GM12864 (cell line): ENCODE results near the gene TRMT112.

Experiments used
- DNase-seq: peaks from one replicate; pipeline ENCODE4 v3.0.0-alpha.2; 2011; ENCODE audit warnings: low read depth
- H3K4me3 ChIP-seq: 2 replicates; pipeline ENCODE4 v1.5.1; 2011; ENCODE audit warnings: mild to moderate bottlenecking, low read depth, low read length, control low read depth
- TF ChIP-seq, protein P1 (sequence below): IDR thresholded peaks from 2 replicates; pipeline ENCODE4 v1.5.1; 2011; ENCODE audit warnings: low read depth, mild to moderate bottlenecking, moderate library complexity, low read length, control low read depth, inconsistent platforms; ENCODE audit errors: missing control alignments

The TRMT112 gene

DNA sequence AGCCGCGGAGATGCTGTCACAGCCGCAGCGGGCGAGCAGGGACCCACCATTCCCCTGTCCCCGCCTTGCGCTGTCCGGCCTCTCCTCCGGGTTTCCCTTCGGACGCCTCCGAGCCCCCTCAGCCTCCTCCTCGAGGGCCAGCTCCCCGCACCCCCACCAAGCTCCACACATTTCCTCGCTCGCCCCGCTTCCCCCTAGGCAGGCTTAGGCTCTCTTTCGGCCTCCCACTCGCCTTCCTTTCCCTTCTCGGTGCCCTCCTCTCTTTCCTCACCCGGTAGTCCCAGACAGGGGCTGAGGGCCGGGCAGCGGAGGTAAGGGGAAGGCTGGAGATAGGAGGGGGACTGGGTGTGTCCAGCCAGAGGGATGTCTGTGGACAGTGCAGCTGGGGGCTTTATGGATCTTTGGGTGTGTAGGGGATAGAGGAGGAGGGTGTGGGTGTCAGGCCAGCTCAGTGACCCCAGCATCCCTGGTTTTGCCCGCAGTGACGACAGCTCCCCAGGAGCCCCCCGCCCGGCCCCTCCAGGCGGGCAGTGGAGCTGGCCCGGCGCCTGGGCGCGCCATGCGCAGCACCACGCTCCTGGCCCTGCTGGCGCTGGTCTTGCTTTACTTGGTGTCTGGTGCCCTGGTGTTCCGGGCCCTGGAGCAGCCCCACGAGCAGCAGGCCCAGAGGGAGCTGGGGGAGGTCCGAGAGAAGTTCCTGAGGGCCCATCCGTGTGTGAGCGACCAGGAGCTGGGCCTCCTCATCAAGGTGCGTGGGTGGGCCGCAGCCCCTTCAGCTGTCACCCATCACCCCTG lies 24.7 kb downstream of the TRMT112 start:
- DNase-seq = no peak
- TF ChIP-seq, protein P1, sequence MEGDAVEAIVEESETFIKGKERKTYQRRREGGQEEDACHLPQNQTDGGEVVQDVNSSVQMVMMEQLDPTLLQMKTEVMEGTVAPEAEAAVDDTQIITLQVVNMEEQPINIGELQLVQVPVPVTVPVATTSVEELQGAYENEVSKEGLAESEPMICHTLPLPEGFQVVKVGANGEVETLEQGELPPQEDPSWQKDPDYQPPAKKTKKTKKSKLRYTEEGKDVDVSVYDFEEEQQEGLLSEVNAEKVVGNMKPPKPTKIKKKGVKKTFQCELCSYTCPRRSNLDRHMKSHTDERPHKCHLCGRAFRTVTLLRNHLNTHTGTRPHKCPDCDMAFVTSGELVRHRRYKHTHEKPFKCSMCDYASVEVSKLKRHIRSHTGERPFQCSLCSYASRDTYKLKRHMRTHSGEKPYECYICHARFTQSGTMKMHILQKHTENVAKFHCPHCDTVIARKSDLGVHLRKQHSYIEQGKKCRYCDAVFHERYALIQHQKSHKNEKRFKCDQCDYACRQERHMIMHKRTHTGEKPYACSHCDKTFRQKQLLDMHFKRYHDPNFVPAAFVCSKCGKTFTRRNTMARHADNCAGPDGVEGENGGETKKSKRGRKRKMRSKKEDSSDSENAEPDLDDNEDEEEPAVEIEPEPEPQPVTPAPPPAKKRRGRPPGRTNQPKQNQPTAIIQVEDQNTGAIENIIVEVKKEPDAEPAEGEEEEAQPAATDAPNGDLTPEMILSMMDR = no peak
- no peak overlapping the region; the same call in 1 of the 2 replicates for H3K4me3 ChIP-seq

DNA sequence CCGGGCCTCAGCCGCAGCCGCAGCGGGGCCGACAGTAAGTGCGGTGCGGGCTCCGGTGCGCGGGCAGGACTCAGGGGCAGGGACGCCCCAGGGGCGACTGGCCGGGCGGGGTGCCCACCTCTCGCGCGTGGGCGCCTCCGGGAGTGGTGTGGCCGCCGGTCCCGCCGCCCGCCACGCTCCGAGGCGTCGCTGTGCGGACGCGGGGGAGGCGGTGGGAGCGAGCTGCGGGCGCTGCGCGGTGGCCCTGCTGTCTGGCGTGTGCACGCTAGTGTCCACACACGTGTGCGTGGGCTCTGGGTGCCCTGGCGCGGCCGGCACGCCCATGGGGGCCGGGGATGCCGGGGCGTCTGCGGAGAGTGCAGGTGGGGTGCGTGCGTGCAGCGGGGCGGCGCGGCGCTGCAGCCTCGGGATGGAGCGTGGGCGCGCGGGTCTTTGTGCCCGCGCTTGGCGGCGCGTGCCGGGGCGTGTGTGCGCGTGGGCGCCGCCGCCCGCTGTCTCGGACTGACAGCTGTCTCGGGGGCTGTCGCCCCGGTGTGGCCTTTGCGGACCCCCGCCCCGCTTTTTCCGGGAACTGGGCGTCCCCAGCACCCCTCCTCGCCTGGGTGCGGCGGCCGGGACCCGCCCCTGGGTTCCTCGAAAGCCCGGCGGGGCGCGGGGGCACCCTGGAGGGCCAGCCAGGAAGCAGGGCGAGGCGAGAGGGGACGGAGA lies 25.5 kb downstream of the TRMT112 start:
- TF ChIP-seq, protein P1 = no peak
- H3K4me3 ChIP-seq = no peak overlapping the region; the same call in 1 of the 2 replicates
- no peak for DNase-seq

DNA sequence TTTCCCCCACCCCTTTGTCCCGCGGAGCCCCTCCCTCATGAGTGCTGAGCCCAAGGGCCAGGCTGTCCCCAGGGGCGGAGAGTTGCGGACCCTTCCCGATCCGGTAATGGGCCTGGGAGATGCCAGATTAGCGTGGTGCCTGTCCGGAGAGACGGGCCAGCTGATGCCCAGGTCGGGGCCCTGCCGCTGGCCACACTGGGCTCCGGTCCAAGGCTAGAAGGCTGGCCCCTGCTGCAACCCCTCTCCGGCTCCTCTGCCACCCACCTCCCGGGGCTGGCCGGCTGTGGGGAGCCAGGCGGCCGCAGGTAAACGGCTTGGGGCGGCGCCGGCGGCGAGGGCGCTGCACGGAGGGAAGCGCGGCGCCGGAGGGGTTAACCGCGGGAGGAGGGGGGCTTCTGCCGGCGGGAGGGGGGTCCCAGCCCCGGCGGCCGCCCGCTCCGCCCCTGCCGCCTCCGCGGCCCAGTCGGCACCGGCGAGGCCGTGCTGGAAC lies 26.1 kb downstream of the TRMT112 start, which contains the start of gene KCNK4:
Gene KCNK4 (plus strand): TSS at position 41 of the 490 bp plus-strand sequence. CDS start 1,717 bp downstream, outside the sequence.
- no peak within 1 kb of the TSS; the same call in 1 of the 2 replicates for H3K4me3 ChIP-seq
- DNase-seq = no peak
- TF ChIP-seq, protein P1 = no peak

DNA sequence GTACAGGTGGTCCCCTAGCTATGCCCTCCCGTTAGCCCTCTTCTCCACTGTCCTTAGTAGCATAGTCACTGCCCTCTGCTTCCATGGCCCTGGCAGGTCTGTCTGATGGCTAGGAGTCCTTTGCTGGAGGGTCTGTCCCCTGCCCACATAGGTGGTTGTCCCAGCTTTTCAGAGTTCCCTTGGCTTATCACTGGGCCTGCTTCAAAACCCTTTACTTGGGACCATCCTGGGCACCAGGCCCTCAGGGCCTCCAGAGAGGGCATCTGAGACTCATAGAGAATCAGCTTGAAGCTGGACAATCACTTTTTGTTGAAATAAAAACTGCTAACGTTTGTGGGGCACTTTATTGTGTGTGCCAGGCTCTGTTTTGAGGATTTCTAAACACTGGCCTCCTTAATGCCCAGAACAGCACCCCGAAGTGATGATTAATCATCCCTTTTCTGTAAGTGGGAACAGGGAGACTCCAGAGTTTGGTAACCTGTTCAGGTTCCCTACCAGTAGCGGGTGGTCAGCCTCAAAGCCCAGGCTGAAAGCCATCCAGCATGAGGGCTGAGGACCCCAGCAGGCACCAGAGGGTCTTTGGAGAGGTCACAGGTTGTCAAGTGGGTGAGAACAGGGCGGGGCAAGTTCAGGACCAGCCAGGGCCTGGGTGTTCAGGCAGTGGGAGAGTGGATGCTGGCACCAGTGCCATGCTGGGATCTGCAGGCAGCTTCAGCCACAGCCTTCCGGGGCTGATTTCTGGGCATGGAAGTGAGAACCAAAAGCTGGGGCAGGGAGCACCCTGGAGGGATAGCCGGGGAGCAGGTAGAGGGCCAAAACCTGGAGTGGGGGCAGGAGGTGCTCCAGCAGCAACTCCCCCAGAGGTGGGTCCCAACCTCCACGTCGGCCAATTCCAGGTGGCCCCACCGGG lies 26.8 kb downstream of the TRMT112 start:
- TF ChIP-seq, protein P1 = no peak
- no peak for DNase-seq
- no peak overlapping the region for H3K4me3 ChIP-seq

DNA sequence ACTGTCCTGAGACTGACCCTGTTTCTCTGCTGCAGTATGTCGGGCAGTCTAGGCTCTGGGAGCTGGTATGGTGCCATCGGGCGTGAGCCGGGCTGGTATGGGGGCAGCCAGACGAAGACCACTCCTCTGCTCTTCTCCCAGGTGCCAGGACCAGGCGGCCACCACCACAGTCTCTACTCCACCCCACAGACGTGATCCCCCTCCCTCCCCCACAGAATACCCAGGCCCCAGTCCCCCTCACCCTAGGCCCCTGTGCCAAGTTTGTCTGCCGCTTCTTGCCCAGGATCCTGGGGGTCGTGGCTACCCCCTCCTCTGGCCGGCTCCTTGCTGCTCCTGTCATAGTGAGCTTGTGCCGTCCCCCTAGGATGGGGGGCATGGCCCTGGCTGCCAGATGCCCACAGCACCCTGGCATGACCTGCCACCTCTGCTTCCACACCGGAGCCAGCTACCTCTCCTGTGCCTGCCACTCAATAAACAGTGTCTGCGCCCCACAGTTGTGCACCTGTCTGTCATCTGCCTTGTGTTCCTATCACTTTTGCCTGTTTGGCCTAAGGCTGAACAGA lies 28.3 kb downstream of the TRMT112 start:
- no peak for DNase-seq
- TF ChIP-seq, protein P1 = no peak
- H3K4me3 ChIP-seq = no peak overlapping the region

DNA sequence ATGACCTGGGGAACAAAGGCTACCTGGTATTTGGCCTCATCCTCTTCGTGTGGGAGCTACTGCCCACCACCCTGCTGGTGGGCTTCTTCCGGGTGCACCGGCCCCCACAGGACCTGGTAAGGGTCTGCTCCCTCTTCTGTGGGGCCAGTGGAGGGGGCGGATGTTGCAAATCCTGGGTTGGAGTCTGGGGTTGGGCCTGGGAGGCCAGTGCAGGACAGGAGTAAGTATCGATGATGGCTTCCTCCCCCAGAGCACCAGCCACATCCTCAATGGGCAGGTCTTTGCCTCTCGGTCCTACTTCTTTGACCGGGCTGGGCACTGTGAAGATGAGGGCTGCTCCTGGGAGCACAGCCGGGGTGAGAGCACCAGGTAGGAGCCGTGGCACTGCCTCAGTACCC lies 29.0 kb downstream of the TRMT112 start:
- DNase-seq = no peak
- TF ChIP-seq, protein P1 = no peak
- H3K4me3 ChIP-seq = no peak overlapping the region
